GM23338 (cell line): ENCODE data around the gene EPHA6.
"Not testable (repeated sequence)": the region's sequence is repeated elsewhere in the genome, so short reads cannot be mapped to it uniquely, and the experiment has no call there.

Source experiments
- CREB1 ChIP-seq: fragments of 250-450 bp; sonication (Bioruptor Pico); IDR thresholded peaks from 2 replicates; pipeline ENCODE4 v1.5.0; 2020; ENCODE audit warnings: low read depth, mild to moderate bottlenecking, moderate library complexity
- CTCF ChIP-seq, 2 experiments: fragments of 200-600 bp in 1 of 2; sonication (generic) in 1 of 2; conservative IDR thresholded peaks; 2 replicates each; pipeline versions ENCODE4 v1.5.1 to v1.6.1; 2016 to 2017; ENCODE audit warnings: antibody characterized with exemption in 2 of 2, low read depth in 2 of 2, mild to moderate bottlenecking in 2 of 2, moderate library complexity in 1 of 2
- ETS1 ChIP-seq: IDR thresholded peaks from 2 replicates; pipeline ENCODE4 v1.6.1; 2016; ENCODE audit warnings: antibody characterized with exemption
- EZH2 ChIP-seq: fragments of 200-600 bp; sonication (generic); IDR thresholded peaks from one replicate; pipeline ENCODE4 v1.8.0; 2017; ENCODE audit warnings: antibody characterized with exemption, mild to moderate bottlenecking, low read depth; ENCODE audit not compliant: unreplicated experiment
- EZH2phosphoT487 ChIP-seq: fragments of 200-600 bp; sonication (generic); IDR thresholded peaks from one replicate; pipeline ENCODE4 v1.8.1; 2018; ENCODE audit warnings: antibody characterized with exemption; ENCODE audit not compliant: unreplicated experiment
- JUNB ChIP-seq: IDR thresholded peaks from one replicate; pipeline ENCODE4 v1.6.1; 2016; ENCODE audit warnings: antibody characterized with exemption; ENCODE audit not compliant: unreplicated experiment
- NANOG ChIP-seq: IDR thresholded peaks from 2 replicates; pipeline ENCODE4 v1.6.1; 2016; ENCODE audit warnings: antibody characterized with exemption, borderline replicate concordance
- POLR2AphosphoS5 ChIP-seq: IDR thresholded peaks from 2 replicates; pipeline ENCODE4 v1.6.1; 2016; ENCODE audit warnings: antibody characterized with exemption, low read depth
- REST ChIP-seq: IDR thresholded peaks from one replicate; pipeline ENCODE4 v1.6.1; 2018; ENCODE audit warnings: antibody characterized with exemption; ENCODE audit not compliant: unreplicated experiment
- ZNF114 ChIP-seq: fragments of 250-450 bp; sonication (Bioruptor Pico); IDR thresholded peaks from 2 replicates; pipeline ENCODE4 v1.5.0; 2020; ENCODE audit warnings: mild to moderate bottlenecking, moderate library complexity
- ZNF331 ChIP-seq: fragments of 250-450 bp; sonication (Bioruptor Pico); IDR thresholded peaks from 2 replicates; pipeline ENCODE4 v1.5.0; 2020; ENCODE audit warnings: low read depth, mild to moderate bottlenecking, moderate library complexity

GRCh38 chr3:97480696-97481289 is 666.4 kb downstream of the EPHA6 start:
- TF ChIP-seq CTCF (conservative IDR thresholded peaks at IDR 0.05; ENCODE audit: low read depth in 2 of 2); EZH2; CREB1 (CRISPR knock-in tag); ZNF331 (CRISPR knock-in tag); POLR2AphosphoS5; JUNB; EZH2phosphoT487; ZNF114; REST; NANOG; ETS1: not testable (repeated sequence)
